DND-41 (cell line): Measurements from ENCODE around the gene LRP5.
"Not testable (repeated sequence)": the region's sequence is repeated elsewhere in the genome, so short reads cannot be mapped to it uniquely, and the experiment has no call there.

Experiments
- ATAC-seq: fragments of 200-7000 bp; cut with Tn5 transposase; 3 replicates; pipeline ENCODE4 v1.9.1; 2021; ENCODE audit warnings: low read depth; ENCODE audit not compliant: insufficient read depth
- DNase-seq: peaks from one replicate; pipeline ENCODE4 v3.0.0-alpha.2; 2020
- H2AFZ ChIP-seq: 2 replicates; pipeline ENCODE4 v1.6.0; 2012; ENCODE audit warnings: low read depth, low read length
- H3K27ac ChIP-seq: 2 replicates; pipeline ENCODE4 v1.5.1; 2012; ENCODE audit warnings: low read length, inconsistent platforms
- H3K27me3 ChIP-seq: fragments of 200-600 bp; sonication (generic); 2 replicates; pipeline ENCODE4 v1.6.0; 2012; ENCODE audit warnings: low read length, mild to moderate bottlenecking, inconsistent platforms; ENCODE audit not compliant: insufficient read depth, poor library complexity
- H3K36me3 ChIP-seq: 2 replicates; pipeline ENCODE4 v1.5.1; 2012; ENCODE audit warnings: low read length, inconsistent platforms; ENCODE audit not compliant: insufficient read depth
- H3K4me1 ChIP-seq: 2 replicates; pipeline ENCODE4 v1.5.1; 2012; ENCODE audit warnings: mild to moderate bottlenecking, low read length; ENCODE audit not compliant: insufficient read depth
- H3K4me2 ChIP-seq: 2 replicates; pipeline ENCODE4 v1.6.0; 2012; ENCODE audit warnings: mild to moderate bottlenecking, moderate library complexity, low read length, inconsistent platforms; ENCODE audit not compliant: insufficient read depth
- H3K4me3 ChIP-seq, 2 experiments: fragments of 200-600 bp in 1 of 2; shearing (Covaris generic) in 1 of 2; 2 replicates each; pipeline ENCODE4 v1.5.1; 2012 to 2016; ENCODE audit warnings: inconsistent platforms in 2 of 2, low read length in 2 of 2, mild to moderate bottlenecking in 2 of 2, low read depth in 1 of 2, moderate library complexity in 1 of 2
- H3K79me2 ChIP-seq: 2 replicates; pipeline ENCODE4 v1.6.0; 2012; ENCODE audit warnings: low read length, inconsistent platforms; ENCODE audit not compliant: insufficient read depth
- H3K9ac ChIP-seq: 2 replicates; pipeline ENCODE4 v1.6.0; 2012; ENCODE audit warnings: low read depth, mild to moderate bottlenecking, inconsistent platforms, low read length, moderate library complexity
- H3K9me3 ChIP-seq: 2 replicates; pipeline ENCODE4 v1.5.1; 2012; ENCODE audit warnings: low read length, moderate library complexity, mild to moderate bottlenecking, inconsistent platforms; ENCODE audit not compliant: insufficient read depth, severe bottlenecking
- H4K20me1 ChIP-seq: 2 replicates; pipeline ENCODE4 v1.6.0; 2012; ENCODE audit warnings: low read length; ENCODE audit not compliant: insufficient read depth
- CTCF ChIP-seq: IDR thresholded peaks from 2 replicates; pipeline ENCODE4 v1.5.1; 2012; ENCODE audit warnings: borderline replicate concordance, low read length, moderate library complexity, mild to moderate bottlenecking; ENCODE audit not compliant: poor library complexity, severe bottlenecking; ENCODE audit errors: extremely low read depth
- EZH2 ChIP-seq: IDR thresholded peaks from 3 replicates; pipeline ENCODE4 v1.6.1; 2012; ENCODE audit warnings: borderline replicate concordance, low read depth, mild to moderate bottlenecking, moderate library complexity, low read length, inconsistent platforms; ENCODE audit not compliant: severe bottlenecking

Gene LRP5

DNA sequence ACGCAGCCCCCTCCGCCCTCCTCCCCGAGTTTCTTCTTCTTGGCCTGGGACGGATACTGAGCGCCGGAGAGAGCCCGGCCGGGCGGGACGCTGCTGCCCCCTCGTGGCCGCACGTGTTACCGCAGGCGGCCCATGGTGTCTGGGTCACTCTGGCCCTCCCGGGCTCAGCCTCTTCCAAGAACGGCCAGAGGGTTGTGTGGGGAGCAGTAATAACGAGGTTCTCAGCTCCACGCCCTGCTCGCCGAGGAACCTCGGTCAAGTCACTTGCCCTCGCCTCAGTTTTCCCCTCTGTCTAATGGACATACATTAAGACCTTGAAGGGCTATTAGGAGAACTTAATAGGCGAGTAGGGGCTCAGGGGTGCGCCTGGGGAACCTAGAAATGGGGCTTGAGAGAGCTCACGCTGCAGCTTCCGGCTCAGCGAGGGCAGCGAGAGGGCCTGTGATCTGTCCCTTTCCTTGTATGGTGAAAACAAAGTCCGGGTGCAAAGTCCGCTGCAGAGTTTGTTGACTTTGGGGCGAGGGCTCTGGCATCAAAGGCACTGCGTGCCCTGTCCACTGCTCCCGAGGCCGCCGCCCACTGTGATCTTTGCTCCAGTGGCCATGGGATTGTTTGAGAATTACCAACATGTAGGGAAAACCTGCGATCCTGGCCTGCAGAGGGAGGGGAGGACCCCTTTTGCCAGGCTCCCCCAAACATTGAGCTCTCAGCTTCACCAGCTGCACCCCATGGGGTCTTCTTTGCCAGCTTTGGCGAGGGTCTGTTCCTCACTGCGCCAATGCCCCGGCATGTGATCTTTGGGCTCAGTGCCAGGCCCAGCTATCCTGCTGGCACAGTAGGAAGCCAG, 14.4 kb upstream of the LRP5 start:
- Histone ChIP-seq H2AFZ (peak overlapping the region; percentile 13; the same call in 1 of the 2 replicates), H3K27ac (no peak overlapping the region), H3K4me3 (peak overlapping the region in 1 of 2 experiments; percentile 38; a peak in 1 of 4 replicates), H4K20me1 (peaks cover 8% of the 10 kb centered on the region; the same call in 1 of the 2 replicates), H3K4me2 (peak overlapping the region; percentile 55; the same call in 1 of the 2 replicates), H3K79me2 (no peaks in the 10 kb centered on the region), H3K36me3 (no peaks in the 10 kb centered on the region), H3K27me3 (no peaks in the 10 kb centered on the region), H3K9ac (peak overlapping the region; percentile 7; the same call in 1 of the 2 replicates), H3K9me3 (no peaks in the 10 kb centered on the region), H3K4me1 (peaks cover 7% of the 10 kb centered on the region)
- ATAC-seq (peak; percentile 97), DNase-seq (peak; percentile 68)
- TF ChIP-seq CTCF (peak; percentile 95), EZH2 (no peak)

DNA sequence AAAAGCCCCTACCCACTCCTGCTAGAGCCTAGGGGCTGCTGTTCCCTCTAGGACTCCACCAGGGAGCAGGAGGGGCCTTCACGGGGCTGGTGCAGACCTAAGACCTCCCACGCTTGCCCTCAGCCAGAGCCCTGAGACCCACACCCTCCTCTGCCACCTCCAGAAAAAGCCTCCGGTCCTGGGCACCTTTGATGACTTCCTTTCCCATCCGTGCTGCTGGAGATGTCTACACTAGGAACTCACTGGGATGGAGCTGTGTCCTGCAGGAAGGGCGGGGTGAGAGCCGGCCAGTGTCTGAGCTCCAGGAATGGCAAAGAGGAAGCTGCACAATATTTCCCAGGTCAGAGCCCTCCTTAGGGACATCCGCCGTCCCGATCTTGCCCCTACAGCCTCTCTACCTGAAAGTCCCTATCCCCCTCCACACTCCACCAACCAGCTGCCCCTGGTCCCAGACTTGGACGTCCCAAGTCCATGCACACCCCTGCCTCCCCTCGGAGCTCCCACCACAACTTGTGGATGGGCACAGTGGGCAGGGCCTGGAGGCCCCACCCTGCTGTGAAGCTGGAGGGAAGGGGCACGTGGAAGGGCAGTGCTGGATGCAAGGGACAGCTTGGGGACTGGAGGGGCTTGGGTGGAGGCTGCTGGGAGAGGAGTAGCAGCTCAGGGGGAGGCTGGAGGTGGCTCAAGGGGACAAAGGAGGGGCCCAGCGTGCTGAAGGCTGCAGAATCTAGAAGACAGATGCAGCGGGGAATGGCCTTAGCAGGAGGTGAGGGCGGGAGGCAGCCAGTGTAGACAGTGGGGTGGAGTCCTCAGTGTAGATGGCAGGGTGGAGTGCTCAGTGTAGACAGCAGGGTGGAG, 13.5 kb upstream of the LRP5 start:
- Histone ChIP-seq H4K20me1 (peaks cover 8% of the 10 kb centered on the region; the same call in 1 of the 2 replicates), H2AFZ (no peak overlapping the region), H3K4me1 (peaks cover 7% of the 10 kb centered on the region), H3K9ac (no peak overlapping the region), H3K36me3 (no peaks in the 10 kb centered on the region), H3K9me3 (no peaks in the 10 kb centered on the region), H3K27ac (no peak overlapping the region), H3K79me2 (no peaks in the 10 kb centered on the region), H3K4me2 (no peak overlapping the region), H3K27me3 (no peaks in the 10 kb centered on the region), H3K4me3 (no peak overlapping the region)
- DNase-seq (no peak), ATAC-seq (no peak)
- TF ChIP-seq EZH2 (no peak), CTCF (no peak)

DNA sequence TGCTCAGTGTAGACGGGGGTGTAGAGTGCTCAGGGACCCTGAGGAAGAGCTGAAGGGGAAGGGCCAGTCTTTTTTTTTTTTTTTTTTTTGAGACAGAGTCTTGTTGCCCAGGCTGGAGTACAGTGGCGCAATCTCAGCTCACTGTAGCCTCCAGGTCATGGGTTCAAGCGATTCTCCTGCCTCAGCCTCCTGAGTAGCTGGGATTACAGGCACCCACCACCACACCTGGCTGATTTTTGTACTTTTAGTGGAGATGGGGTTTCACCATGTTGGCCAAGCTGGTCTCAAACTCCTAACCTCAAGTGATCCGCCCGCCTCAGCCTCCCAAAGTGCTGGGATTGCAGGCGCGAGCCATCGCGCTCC, 12.9 kb upstream of the LRP5 start:
- not testable (repeated sequence) for ATAC-seq, H3K79me2 ChIP-seq, H3K9me3 ChIP-seq, H4K20me1 ChIP-seq, H3K27ac ChIP-seq, H3K27me3 ChIP-seq, H3K36me3 ChIP-seq, H3K4me1 ChIP-seq, H3K4me3 ChIP-seq, DNase-seq, H3K9ac ChIP-seq, H2AFZ ChIP-seq, H3K4me2 ChIP-seq
